ENCODE measurements around the gene CFAP54.

DNA sequence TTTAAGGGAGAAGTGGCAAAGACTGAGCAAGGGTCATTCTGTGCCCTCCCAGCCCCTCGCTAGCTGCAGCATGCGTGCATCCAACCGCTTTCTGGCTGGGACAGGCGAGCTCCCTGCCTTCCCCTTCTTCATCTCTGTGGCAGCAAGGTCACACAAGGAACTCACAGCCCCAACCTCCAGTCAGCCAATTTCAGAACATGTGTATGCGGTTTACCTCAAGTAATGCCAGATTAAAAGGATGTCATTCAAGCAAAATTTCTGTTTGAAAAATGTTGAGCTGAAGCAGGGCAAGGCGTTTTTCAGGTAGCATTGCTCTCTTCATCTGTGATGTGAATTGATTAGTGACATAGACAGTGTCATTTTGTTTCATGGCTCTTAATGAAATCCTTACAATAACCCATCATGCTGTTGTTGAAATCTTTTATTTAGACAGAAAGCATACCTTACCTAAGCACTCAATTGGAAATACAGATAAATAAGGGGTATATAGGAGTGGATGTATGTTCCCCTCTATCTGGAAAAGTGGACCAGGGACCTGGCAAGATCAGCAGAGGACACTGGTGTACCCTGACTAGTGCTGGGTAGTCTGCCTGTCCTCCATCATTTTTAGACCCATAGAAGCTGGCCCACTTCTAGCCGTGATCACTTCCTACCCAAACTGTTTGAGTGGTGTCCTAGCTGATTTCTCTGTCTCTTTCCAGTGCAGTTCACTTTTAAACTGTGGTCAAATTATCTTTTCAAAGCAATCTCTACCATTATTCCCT, 334.9 kb downstream of the CFAP54 start:
- TF ChIP-seq POLR2AphosphoS5 (IDR thresholded peaks at IDR 0.05) (no peak), CTCF (IDR thresholded peaks at IDR 0.05; ENCODE audit: poor library complexity, severe bottlenecking) (no peak), EZH2 (IDR thresholded peaks at IDR 0.05; ENCODE audit: borderline replicate concordance, insufficient read depth, low read length, poor library complexity, severe bottlenecking) (no peak), MXI1 (conservative IDR thresholded peaks at IDR 0.05; ENCODE audit: poor library complexity, severe bottlenecking) (no peak)

All from neural cell (in vitro differentiated cells).